Measurements from ENCODE around the gene ACOT12. TPM values are rescaled to one million over a fixed set of nuclear protein-coding genes. Genes with fewer than 3 reads are reported as not detected.

The ACOT12 gene
- total RNA-seq, 4 donors from 2014 or later = not detected

- Histone ChIP-seq H3K4me3 (no peak overlapping the region), H3K9me3 (no peaks in the 10 kb centered on the region), H3K36me3 (no peaks in the 10 kb centered on the region), H3K4me1 (no peaks in the 10 kb centered on the region), H3K27ac (no peak overlapping the region), H3K27me3 (no peaks in the 10 kb centered on the region)
- no peak for TF ChIP-seq EP300 (IDR thresholded peaks at IDR 0.05; ENCODE audit: low read depth)
- no peak for TF ChIP-seq CTCF (IDR thresholded peaks at IDR 0.05)
- TF ChIP-seq POLR2AphosphoS5 (IDR thresholded peaks at IDR 0.05) = no peak
- no peak for TF ChIP-seq POLR2A (IDR thresholded peaks at IDR 0.05)
- intact Hi-C loops (cut with DNase I; ENCODE audit: low total_unique reads) = no loop called here
- in situ Hi-C loops (cut with MboI; ENCODE audit: low pct_ligation_motif_present in 1 of 4, low pct_unique_long_range_greater_than_20kb in 1 of 4, low sequenced_read_pairs in 3 of 4) = no loop called here
- DNase-seq = no peak
- 60 to 79% methylated on average over 1 to 2 of the region's 2 CpGs for WGBS, 2 donors (ENCODE audit: low coverage in 1 of 2)
These were observed 58.0 kb downstream of the ACOT12 start for GRCh38 chr5:81335946-81336345.

- WGBS, 2 donors (ENCODE audit: low coverage in 1 of 2) = 76 to 79% methylated on average over 3 to 14 of the region's 14 CpGs
- Histone ChIP-seq H3K4me3 (no peak overlapping the region), H3K27ac (no peak overlapping the region), H3K9me3 (no peaks in the 10 kb centered on the region), H3K36me3 (no peaks in the 10 kb centered on the region), H3K27me3 (no peaks in the 10 kb centered on the region), H3K4me1 (no peaks in the 10 kb centered on the region)
- intact Hi-C loops (cut with DNase I; ENCODE audit: low total_unique reads) (no loop called here), in situ Hi-C loops (cut with MboI; ENCODE audit: low pct_ligation_motif_present in 1 of 4, low pct_unique_long_range_greater_than_20kb in 1 of 4, low sequenced_read_pairs in 3 of 4) (no loop called here)
- DNase-seq = no peak
- TF ChIP-seq POLR2A (IDR thresholded peaks at IDR 0.05) (no peak), EP300 (IDR thresholded peaks at IDR 0.05; ENCODE audit: low read depth) (no peak), POLR2AphosphoS5 (IDR thresholded peaks at IDR 0.05) (no peak), CTCF (IDR thresholded peaks at IDR 0.05) (no peak)
These were observed 59.5 kb downstream of the ACOT12 start for GRCh38 chr5:81334304-81335061.

- Histone ChIP-seq H3K4me3 (no peak overlapping the region), H3K27ac (no peak overlapping the region), H3K9me3 (no peaks in the 10 kb centered on the region), H3K27me3 (no peaks in the 10 kb centered on the region), H3K4me1 (no peaks in the 10 kb centered on the region), H3K36me3 (no peaks in the 10 kb centered on the region)
- no peak for DNase-seq
- 97 to 100% methylated on average over 1 to 2 of the region's 2 CpGs for WGBS, 2 donors (ENCODE audit: low coverage in 1 of 2)
- intact Hi-C loops (cut with DNase I; ENCODE audit: low total_unique reads) (no loop called here), in situ Hi-C loops (cut with MboI; ENCODE audit: low pct_ligation_motif_present in 1 of 4, low pct_unique_long_range_greater_than_20kb in 1 of 4, low sequenced_read_pairs in 3 of 4) (no loop called here)
- TF ChIP-seq POLR2AphosphoS5 (IDR thresholded peaks at IDR 0.05) = no peak
- TF ChIP-seq CTCF (IDR thresholded peaks at IDR 0.05) = no peak
- no peak for TF ChIP-seq EP300 (IDR thresholded peaks at IDR 0.05; ENCODE audit: low read depth)
- no peak for TF ChIP-seq POLR2A (IDR thresholded peaks at IDR 0.05)
These were observed 67.4 kb downstream of the ACOT12 start for GRCh38 chr5:81326554-81326953.

- TF ChIP-seq POLR2AphosphoS5 (IDR thresholded peaks at IDR 0.05) = no peak
- no peak for TF ChIP-seq EP300 (IDR thresholded peaks at IDR 0.05; ENCODE audit: low read depth)
- no peak for TF ChIP-seq POLR2A (IDR thresholded peaks at IDR 0.05)
- TF ChIP-seq CTCF (IDR thresholded peaks at IDR 0.05) = no peak
- intact Hi-C loops (cut with DNase I; ENCODE audit: low total_unique reads) (no loop called here), in situ Hi-C loops (cut with MboI; ENCODE audit: low pct_ligation_motif_present in 1 of 4, low pct_unique_long_range_greater_than_20kb in 1 of 4, low sequenced_read_pairs in 3 of 4) (no loop called here)
- 20 to 66% methylated on average over 1 to 2 of the region's 2 CpGs for WGBS, 2 donors (ENCODE audit: low coverage in 1 of 2)
- H3K27ac ChIP-seq = no peak overlapping the region
- peaks cover 0 to 10% (median 3%) of the 10 kb centered on the region in 4 donors for H3K36me3 ChIP-seq
- H3K9me3 ChIP-seq = no peaks in the 10 kb centered on the region
- no peaks in the 10 kb centered on the region for H3K27me3 ChIP-seq
- no peaks in the 10 kb centered on the region for H3K4me1 ChIP-seq
- H3K4me3 ChIP-seq = no peak overlapping the region
- no peak for DNase-seq
These were observed 76.4 kb downstream of the ACOT12 start for GRCh38 chr5:81317536-81317935.
